ENCODE results near the gene MUC5B. TPM values are rescaled to one million over a fixed set of nuclear protein-coding genes. Genes with fewer than 3 reads are reported as not detected.
"Not testable (repeated sequence)": the region's sequence is repeated elsewhere in the genome, so short reads cannot be mapped to it uniquely, and the experiment has no call there.

Gene MUC5B
- polyA plus RNA-seq (ENCODE audit: insufficient read length): 0.03 TPM

- no peak for DNase-seq
These were observed at the start of gene MUC5B for GRCh38 chr11:1222491-1223345. MUC5B (plus strand) TSS chr11:1223066; CDS start chr11:1223124, 58 bp downstream.

- DNase-seq: not testable (repeated sequence)
These were observed 49.5 kb upstream of the MUC5B start for GRCh38 chr11:1173396-1173795.

- no peak for DNase-seq
These were observed 48.2 kb upstream of the MUC5B start for GRCh38 chr11:1174441-1175370.

- no peak for DNase-seq
These were observed 47.2 kb upstream of the MUC5B start for GRCh38 chr11:1175461-1176223.

- no peak for DNase-seq
These were observed 46.4 kb upstream of the MUC5B start for GRCh38 chr11:1176224-1177019.

GRCh38 chr11:1177020-1177770 lies 45.7 kb upstream of the MUC5B start:
- DNase-seq: no peak

GRCh38 chr11:1177771-1178090 lies 45.1 kb upstream of the MUC5B start:
- no peak for DNase-seq

- DNase-seq: no peak
These were observed 44.5 kb upstream of the MUC5B start for GRCh38 chr11:1178201-1178885.

GRCh38 chr11:1178906-1179305 lies 44.0 kb upstream of the MUC5B start:
- no peak for DNase-seq

GRCh38 chr11:1179641-1180040 lies 43.2 kb upstream of the MUC5B start:
- DNase-seq: no peak

- no peak for DNase-seq
These were observed 42.7 kb upstream of the MUC5B start for GRCh38 chr11:1180171-1180570.

GRCh38 chr11:1180947-1181391 lies 41.9 kb upstream of the MUC5B start:
- DNase-seq: no peak

GRCh38 chr11:1181420-1181819 lies 41.4 kb upstream of the MUC5B start:
- DNase-seq: no peak

- no peak for DNase-seq
These were observed 40.9 kb upstream of the MUC5B start for GRCh38 chr11:1181853-1182535.

- not testable (repeated sequence) for DNase-seq
These were observed 38.7 kb upstream of the MUC5B start for GRCh38 chr11:1184139-1184538.

- not testable (repeated sequence) for DNase-seq
These were observed 34.3 kb upstream of the MUC5B start for GRCh38 chr11:1188451-1189130.

GRCh38 chr11:1189816-1190215 lies 33.0 kb upstream of the MUC5B start:
- not testable (repeated sequence) for DNase-seq

GRCh38 chr11:1191786-1192470 lies 30.9 kb upstream of the MUC5B start:
- not testable (repeated sequence) for DNase-seq
